Endodermal cell (in vitro differentiated cells): ENCODE results near the gene METTL2B. TPM values are rescaled to one million over a fixed set of nuclear protein-coding genes. Genes with fewer than 3 reads are reported as not detected.
"Not testable (repeated sequence)": the region's sequence is repeated elsewhere in the genome, so short reads cannot be mapped to it uniquely, and the experiment has no call there.

Source experiments
- DNase-seq: peaks from one replicate; pipeline ENCODE4 v3.0.0-alpha.2; 2017
- H3K27ac ChIP-seq: 2 replicates; pipeline ENCODE4 v1.5.1; 2013; ENCODE audit warnings: mild to moderate bottlenecking, low read depth, low read length, moderate library complexity
- H3K27me3 ChIP-seq: 2 replicates; pipeline ENCODE4 v1.6.1; 2013; ENCODE audit warnings: mild to moderate bottlenecking, low read length, moderate library complexity; ENCODE audit not compliant: insufficient read depth, control insufficient read depth, poor library complexity, severe bottlenecking
- H3K36me3 ChIP-seq: 2 replicates; pipeline ENCODE4 v1.7.0; 2013; ENCODE audit warnings: mild to moderate bottlenecking, low read length, moderate library complexity; ENCODE audit not compliant: control insufficient read depth, insufficient read depth
- H3K4me1 ChIP-seq: one replicate; pipeline ENCODE4 v1.7.0; 2013; ENCODE audit warnings: low read length; ENCODE audit not compliant: control insufficient read depth, insufficient read depth
- H3K4me3 ChIP-seq: 2 replicates; pipeline ENCODE4 v1.5.1; 2013; ENCODE audit warnings: mild to moderate bottlenecking, low read length, moderate library complexity
- H3K9ac ChIP-seq: 2 replicates; pipeline ENCODE4 v1.6.1; 2013; ENCODE audit warnings: mild to moderate bottlenecking, low read length, moderate library complexity; ENCODE audit not compliant: poor library complexity, severe bottlenecking; ENCODE audit errors: extremely low read depth
- H3K9me3 ChIP-seq: 2 replicates; pipeline ENCODE4 v1.6.1; 2013; ENCODE audit warnings: mild to moderate bottlenecking, low read length, moderate library complexity; ENCODE audit not compliant: control insufficient read depth
- H3K27ac Mint-ChIP-seq: 2 replicates; pipeline ENCODE4 v1.8.0; 2020; ENCODE audit warnings: mixed read lengths
- H3K27me3 Mint-ChIP-seq: 2 replicates; pipeline ENCODE4 v1.8.0; 2021; ENCODE audit warnings: mild to moderate bottlenecking, mixed read lengths; ENCODE audit not compliant: insufficient read depth
- H3K36me3 Mint-ChIP-seq: 2 replicates; pipeline ENCODE4 v1.8.0; 2020; ENCODE audit warnings: low read depth, mixed read lengths
- H3K4me1 Mint-ChIP-seq: 2 replicates; pipeline ENCODE4 v1.8.0; 2020; ENCODE audit warnings: mixed read lengths
- H3K4me3 Mint-ChIP-seq: 2 replicates; pipeline ENCODE4 v1.8.0; 2020; ENCODE audit warnings: mild to moderate bottlenecking, moderate library complexity, mixed read lengths
- H3K9me3 Mint-ChIP-seq: 2 replicates; pipeline ENCODE4 v1.8.0; 2020; ENCODE audit warnings: mild to moderate bottlenecking, mixed read lengths
- WGBS, 2 experiments: methylation state at CpG; one replicate each; pipeline versions ENCODE4 v1.1.5 to v1.1.7; 2013; ENCODE audit warnings: missing lambda C conversion rate in 2 of 2, mixed read lengths in 1 of 2; ENCODE audit not compliant: insufficient coverage in 1 of 2, insufficient read length in 1 of 2; 5-methylcytosine and 5-hydroxymethylcytosine counted together
- total RNA-seq, 2 donors: library from RNA; stranded (reverse); fragmentation: NEBNext Ultra II Directional in 1 of 2; extraction: Animal tissue kit (Norgen Biotek cat#: 25700) in 1 of 2; gene quantifications; 2 replicates in 1 of 2; 3 replicates in 1 of 2; pipeline ENCODE4 v1.2.1, GENCODE V29; 2021
- TF ChIP-seq, protein P1 (sequence below): fragments of 200-600 bp; sonication (generic); conservative IDR thresholded peaks from 2 replicates; pipeline ENCODE4 v1.5.0; 2021; ENCODE audit warnings: antibody characterized with exemption, mild to moderate bottlenecking

The METTL2B gene
- total RNA-seq, 2 donors from 2014 or later, result 39.8 to 50.5 TPM

DNA sequence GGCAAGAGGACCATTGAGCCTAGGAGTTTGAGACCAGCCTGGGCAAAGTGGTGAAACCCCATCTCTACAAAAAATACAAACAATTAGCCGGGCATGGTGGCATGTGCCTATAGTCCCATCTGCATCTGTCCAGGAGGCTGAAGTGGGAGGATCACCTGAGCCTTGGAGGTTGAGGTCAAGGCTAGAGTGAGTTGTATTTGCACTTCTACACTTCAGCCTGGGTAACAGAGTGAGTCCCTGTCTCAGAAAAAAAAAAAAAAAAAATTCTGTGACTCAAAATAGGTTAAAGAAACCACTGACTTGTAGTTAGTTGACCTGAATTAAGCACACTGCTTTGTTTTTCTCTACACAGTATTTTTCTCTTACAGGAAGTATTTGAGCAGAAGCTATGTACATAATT lies 74.4 kb downstream of the METTL2B start:
- Histone ChIP-seq H3K36me3 (peaks cover 13% of the 10 kb centered on the region), H3K4me1 (no peaks in the 10 kb centered on the region), H3K27ac (no peak overlapping the region), H3K9ac (no peak overlapping the region), H3K9me3 (no peaks in the 10 kb centered on the region), H3K27me3 (no peaks in the 10 kb centered on the region), H3K4me3 (no peak overlapping the region)
- WGBS, 2 experiments, result 94% methylated on average over 1 of the region's 1 CpG; no CpG with 5 or more reads in 1 of the 2 experiments
- no peak overlapping the region for H3K4me3 Mint-ChIP-seq
- no peak for DNase-seq
- no peaks in the 10 kb centered on the region for H3K27me3 Mint-ChIP-seq
- no peaks in the 10 kb centered on the region for H3K9me3 Mint-ChIP-seq
- H3K27ac Mint-ChIP-seq, result no peak overlapping the region
- TF ChIP-seq, protein P1, sequence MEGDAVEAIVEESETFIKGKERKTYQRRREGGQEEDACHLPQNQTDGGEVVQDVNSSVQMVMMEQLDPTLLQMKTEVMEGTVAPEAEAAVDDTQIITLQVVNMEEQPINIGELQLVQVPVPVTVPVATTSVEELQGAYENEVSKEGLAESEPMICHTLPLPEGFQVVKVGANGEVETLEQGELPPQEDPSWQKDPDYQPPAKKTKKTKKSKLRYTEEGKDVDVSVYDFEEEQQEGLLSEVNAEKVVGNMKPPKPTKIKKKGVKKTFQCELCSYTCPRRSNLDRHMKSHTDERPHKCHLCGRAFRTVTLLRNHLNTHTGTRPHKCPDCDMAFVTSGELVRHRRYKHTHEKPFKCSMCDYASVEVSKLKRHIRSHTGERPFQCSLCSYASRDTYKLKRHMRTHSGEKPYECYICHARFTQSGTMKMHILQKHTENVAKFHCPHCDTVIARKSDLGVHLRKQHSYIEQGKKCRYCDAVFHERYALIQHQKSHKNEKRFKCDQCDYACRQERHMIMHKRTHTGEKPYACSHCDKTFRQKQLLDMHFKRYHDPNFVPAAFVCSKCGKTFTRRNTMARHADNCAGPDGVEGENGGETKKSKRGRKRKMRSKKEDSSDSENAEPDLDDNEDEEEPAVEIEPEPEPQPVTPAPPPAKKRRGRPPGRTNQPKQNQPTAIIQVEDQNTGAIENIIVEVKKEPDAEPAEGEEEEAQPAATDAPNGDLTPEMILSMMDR, result no peak
- H3K4me1 Mint-ChIP-seq, result no peaks in the 10 kb centered on the region
- H3K36me3 Mint-ChIP-seq, result peaks cover 36% of the 10 kb centered on the region

DNA sequence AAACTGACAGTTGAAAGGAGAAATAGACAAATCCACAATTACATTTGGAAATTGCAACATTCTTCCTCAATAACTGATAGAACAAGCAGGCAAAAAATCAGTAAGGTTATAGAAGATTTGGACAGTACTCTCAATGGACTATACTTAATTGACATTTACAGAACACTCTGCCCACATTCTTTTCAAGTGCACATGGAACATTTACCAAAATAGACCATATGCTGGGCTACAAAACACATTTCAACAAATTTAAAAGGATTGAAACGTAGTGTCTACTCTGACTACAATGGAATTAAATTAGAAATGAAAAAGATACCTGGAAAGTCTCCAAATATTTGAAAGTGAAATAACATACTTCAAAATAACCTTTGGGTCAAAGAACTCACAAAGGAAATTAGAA lies 77.8 kb downstream of the METTL2B start:
- H3K27ac Mint-ChIP-seq, H3K9me3 ChIP-seq, H3K27ac ChIP-seq, H3K4me1 ChIP-seq, H3K9ac ChIP-seq, H3K4me1 Mint-ChIP-seq, H3K4me3 ChIP-seq, H3K27me3 Mint-ChIP-seq, H3K36me3 ChIP-seq, DNase-seq, H3K9me3 Mint-ChIP-seq, H3K27me3 ChIP-seq, H3K4me3 Mint-ChIP-seq: not testable (repeated sequence)
- H3K36me3 Mint-ChIP-seq, result peaks cover 27% of the 10 kb centered on the region
- WGBS, 2 experiments, result 78% methylated on average over 1 of the region's 1 CpG; no CpG with 5 or more reads in 1 of the 2 experiments

Other genes with a start within 250 kb of the METTL2B start
- gene LEP, start 235.5 kb upstream of the METTL2B start, total RNA-seq, result not detected
- gene RBM28, start 132.8 kb upstream of the METTL2B start, total RNA-seq, result 10 to 100 TPM; 60.1 to 60.9 TPM
- under 1 TPM in 1 of 2 donors, not detected in 1; 0.18 TPM for gene PRRT4, start 115.1 kb upstream of the METTL2B start, total RNA-seq
- gene IMPDH1, start 66.8 kb upstream of the METTL2B start, total RNA-seq, result 10 to 100 TPM; 13.4 to 16.5 TPM
- gene HILPDA, start 20.9 kb upstream of the METTL2B start, total RNA-seq, result 10 to 100 TPM; 26.5 to 37.9 TPM
- gene GARIN1A, start 195.5 kb downstream of the METTL2B start, total RNA-seq, result under 1 TPM; 0.15 to 0.64 TPM